ENCODE data around the gene PIK3C2B.
"Not testable (repeated sequence)": the region's sequence is repeated elsewhere in the genome, so short reads cannot be mapped to it uniquely, and the experiment has no call there.

Gene PIK3C2B

GRCh38 chr1:204494281-204495077, at the start of gene PIK3C2B:
Gene PIK3C2B, minus strand, starts transcription at chr1:204494805. Its CDS starts 25,003 bp downstream, at chr1:204469802.
- peak; percentile 49 to 55 for DNase-seq

GRCh38 chr1:204544321-204544720, 49.7 kb upstream of the PIK3C2B start:
- no peak for DNase-seq

- no peak for DNase-seq
These were observed 47.0 kb upstream of the PIK3C2B start for GRCh38 chr1:204541626-204542025.

- DNase-seq = no peak
These were observed 38.2 kb upstream of the PIK3C2B start for GRCh38 chr1:204532832-204533231.

- no peak for DNase-seq
These were observed 36.3 kb upstream of the PIK3C2B start for GRCh38 chr1:204530932-204531331.

GRCh38 chr1:204529371-204529895, 34.8 kb upstream of the PIK3C2B start:
- no peak for DNase-seq

- no peak for DNase-seq
These were observed 34.1 kb upstream of the PIK3C2B start for GRCh38 chr1:204528677-204529076.

- DNase-seq = no peak
These were observed 33.6 kb upstream of the PIK3C2B start for GRCh38 chr1:204528241-204528640.

- DNase-seq = no peak
These were observed 30.4 kb upstream of the PIK3C2B start for GRCh38 chr1:204524986-204525385.

- no peak for DNase-seq
These were observed 29.1 kb upstream of the PIK3C2B start for GRCh38 chr1:204523605-204524215.

GRCh38 chr1:204521941-204522521, 27.4 kb upstream of the PIK3C2B start:
- DNase-seq = not testable (repeated sequence)

- DNase-seq = no peak
These were observed 26.5 kb upstream of the PIK3C2B start for GRCh38 chr1:204520834-204521709.

GRCh38 chr1:204517382-204517781, 22.8 kb upstream of the PIK3C2B start:
- not testable (repeated sequence) for DNase-seq

GRCh38 chr1:204516180-204516879, 21.7 kb upstream of the PIK3C2B start, which contains the start of gene MDM4:
Gene MDM4, plus strand, starts transcription at chr1:204516406. Its CDS starts 9,113 bp downstream, at chr1:204525519.
- peak; percentile 92 to 94 for DNase-seq

- no peak for DNase-seq
These were observed 20.2 kb upstream of the PIK3C2B start for GRCh38 chr1:204514828-204515227.

- DNase-seq = no peak
These were observed 18.6 kb upstream of the PIK3C2B start for GRCh38 chr1:204513117-204513716.

- DNase-seq = no peak
These were observed 16.8 kb upstream of the PIK3C2B start for GRCh38 chr1:204511366-204511765.

GRCh38 chr1:204509186-204509635, 14.6 kb upstream of the PIK3C2B start:
- DNase-seq = no peak

- peak; percentile 56 to 62 for DNase-seq
These were observed 12.9 kb upstream of the PIK3C2B start for GRCh38 chr1:204507317-204508105.

GRCh38 chr1:204506969-204507316, 12.3 kb upstream of the PIK3C2B start:
- DNase-seq = peak; percentile 84 to 91

Data from NCI-H1930 (cell line).